Measurements from ENCODE around the gene WSB1.
"Not testable (repeated sequence)": the region's sequence is repeated elsewhere in the genome, so short reads cannot be mapped to it uniquely, and the experiment has no call there.

Gene WSB1

GRCh38 chr17:27318633-27319032 is 24.7 kb downstream of the WSB1 start:
- DNase-seq: no peak

- DNase-seq: peak; percentile 80
These were observed 25.8 kb downstream of the WSB1 start for GRCh38 chr17:27319541-27320221.

- peak; percentile 69 for DNase-seq
These were observed 26.3 kb downstream of the WSB1 start for GRCh38 chr17:27320222-27320560.

- DNase-seq: no peak
These were observed 27.5 kb downstream of the WSB1 start for GRCh38 chr17:27321372-27321771.

- DNase-seq: no peak
These were observed 28.1 kb downstream of the WSB1 start for GRCh38 chr17:27322026-27322425.

GRCh38 chr17:27322690-27323508 is 29.0 kb downstream of the WSB1 start:
- no peak for DNase-seq

GRCh38 chr17:27323538-27324215 is 29.8 kb downstream of the WSB1 start:
- DNase-seq: no peak

- no peak for DNase-seq
These were observed 30.9 kb downstream of the WSB1 start for GRCh38 chr17:27324771-27325339.

- DNase-seq: no peak
These were observed 32.1 kb downstream of the WSB1 start for GRCh38 chr17:27326051-27326450.

GRCh38 chr17:27326585-27326984 is 32.7 kb downstream of the WSB1 start:
- no peak for DNase-seq

GRCh38 chr17:27327397-27327796 is 33.5 kb downstream of the WSB1 start:
- no peak for DNase-seq

- DNase-seq: no peak
These were observed 34.0 kb downstream of the WSB1 start for GRCh38 chr17:27327871-27328270.

GRCh38 chr17:27328686-27329085 is 34.8 kb downstream of the WSB1 start:
- DNase-seq: not testable (repeated sequence)

- no peak for DNase-seq
These were observed 35.4 kb downstream of the WSB1 start for GRCh38 chr17:27329146-27329805.

GRCh38 chr17:27332047-27332393 is 38.1 kb downstream of the WSB1 start:
- peak; percentile 30 for DNase-seq

- peak; percentile 89 for DNase-seq
These were observed 38.8 kb downstream of the WSB1 start for GRCh38 chr17:27332485-27333409.

- no peak for DNase-seq
These were observed 39.6 kb downstream of the WSB1 start for GRCh38 chr17:27333410-27333980.

- DNase-seq: no peak
These were observed 42.3 kb downstream of the WSB1 start for GRCh38 chr17:27336184-27336583.

- DNase-seq: no peak
These were observed 44.6 kb downstream of the WSB1 start for GRCh38 chr17:27338536-27338985.

- no peak for DNase-seq
These were observed 45.4 kb downstream of the WSB1 start for GRCh38 chr17:27339198-27339835.

Data from NCI-H2171 (cell line).